NAMALWA (cell line): ENCODE results near the gene RHBDL1.

Source experiments
- DNase-seq: peaks from one replicate; pipeline ENCODE4 v3.0.0-alpha.2; 2015; ENCODE audit warnings: low spot score

Gene RHBDL1

GRCh38 chr16:637081-638018 is 38.1 kb upstream of the RHBDL1 start:
- no peak for DNase-seq

GRCh38 chr16:638034-638543 is 37.4 kb upstream of the RHBDL1 start:
- DNase-seq = no peak

- no peak for DNase-seq
Measured at GRCh38 chr16:638836-639235, 36.6 kb upstream of the RHBDL1 start.

GRCh38 chr16:640614-641013 is 34.9 kb upstream of the RHBDL1 start:
- DNase-seq = no peak

- peak; percentile 72 for DNase-seq
Measured at GRCh38 chr16:641326-642188, 33.9 kb upstream of the RHBDL1 start, which contains the start of gene MCRIP2. TSS of gene MCRIP2 (plus strand) at chr16:641828. CDS start at chr16:641992, 164 bp downstream.

- DNase-seq = peak; percentile 42
Measured at GRCh38 chr16:642189-643049, 33.1 kb upstream of the RHBDL1 start.

- no peak for DNase-seq
Measured at GRCh38 chr16:643050-643368, 32.5 kb upstream of the RHBDL1 start.

- DNase-seq = no peak
Measured at GRCh38 chr16:644556-644955, 30.9 kb upstream of the RHBDL1 start.

- no peak for DNase-seq
Measured at GRCh38 chr16:645852-646678, 29.4 kb upstream of the RHBDL1 start.

- DNase-seq = no peak
Measured at GRCh38 chr16:646679-647172, 28.7 kb upstream of the RHBDL1 start.

- DNase-seq = no peak
Measured at GRCh38 chr16:647173-647902, 28.1 kb upstream of the RHBDL1 start.

- DNase-seq = peak; percentile 75
Measured at GRCh38 chr16:648071-648780, 27.2 kb upstream of the RHBDL1 start.

- DNase-seq = peak; percentile 94
Measured at GRCh38 chr16:648781-649589, 26.5 kb upstream of the RHBDL1 start, which contains the start of gene WDR90. TSS of gene WDR90 (plus strand) at chr16:649365. CDS start at chr16:649417, 52 bp downstream.

- no peak for DNase-seq
Measured at GRCh38 chr16:649631-650030, 25.8 kb upstream of the RHBDL1 start.

- no peak for DNase-seq
Measured at GRCh38 chr16:651844-652243, 23.6 kb upstream of the RHBDL1 start.

GRCh38 chr16:652454-653305 is 22.8 kb upstream of the RHBDL1 start:
- no peak for DNase-seq

GRCh38 chr16:654034-654433 is 21.4 kb upstream of the RHBDL1 start:
- DNase-seq = no peak
